ENCODE measurements around the gene GHDC. TPM values are rescaled to one million over a fixed set of nuclear protein-coding genes. Genes with fewer than 3 reads are reported as not detected.
A peak's percentile ranks its signal among the peaks of the same experiment; 100 is the strongest.

The GHDC gene
- total and polyA plus RNA-seq, 2 of the 13 experiments (the other 11 are each of a cell fraction or from before 2014, with no cell fraction given): 15.4 to 22.5 TPM

GRCh38 chr17:42243493-42243982 lies 49.2 kb upstream of the GHDC start:
- Histone ChIP-seq H3K9me3 (ENCODE audit: low read length) (no peaks in the 10 kb centered on the region), H3K9ac (ENCODE audit: insufficient read depth, low read depth, low read length) (no peak overlapping the region), H3K27me3 (ENCODE audit: control insufficient read depth in 1 of 2, insufficient read depth in 2 of 2, low read length in 2 of 2) (no peaks in the 10 kb centered on the region), H3K27ac (ENCODE audit: extremely low read length, insufficient read depth, low read length) (no peak overlapping the region), H3K4me1 (ENCODE audit: insufficient read depth, low read length) (peaks cover 50% of the 10 kb centered on the region), H3K4me2 (ENCODE audit: low read depth, low read length) (no peak overlapping the region), H2AFZ (ENCODE audit: low read length) (no peak overlapping the region), H3K36me3 (replicated peaks in 1 of 2; ENCODE audit: control insufficient read depth in 1 of 2, insufficient read depth in 2 of 2, low read length in 2 of 2) (no peaks in the 10 kb centered on the region), H3K79me2 (ENCODE audit: insufficient read depth, low read length) (peaks cover 24% of the 10 kb centered on the region), H3K4me3 (replicated peaks in 1 of 3; ENCODE audit: insufficient read depth in 1 of 3, low read depth in 2 of 3, low read length in 3 of 3) (no peak overlapping the region), H4K20me1 (ENCODE audit: insufficient read depth, low read length) (no peaks in the 10 kb centered on the region; the same call in 1 of the 2 replicates)
- ChIA-PET CTCF (ENCODE audit: low intra/inter-chr PET ratio, low total read pairs) (no interaction called here), POLR2A (no interaction called here)
- ATAC-seq (peak; percentile 51), FAIRE-seq (no peak), DNase-seq (ENCODE audit: low spot score) (peak; percentile 22)
- no peak for TF ChIP-seq ZNF691 (CRISPR knock-in tag; IDR thresholded peaks at IDR 0.05; ENCODE audit: borderline replicate concordance, low read depth)
- TF ChIP-seq KDM5B (CRISPR knock-in tag; IDR thresholded peaks at IDR 0.05; ENCODE audit: borderline replicate concordance): no peak
- TF ChIP-seq ZNF720 (CRISPR knock-in tag; IDR thresholded peaks at IDR 0.05): no peak
- TF ChIP-seq BCL3 (CRISPR knock-in tag; IDR thresholded peaks at IDR 0.05): no peak
- TF ChIP-seq MNT (IDR thresholded peaks at IDR 0.05): no peak
- no peak for TF ChIP-seq PRDM4 (CRISPR knock-in tag; IDR thresholded peaks at IDR 0.05; ENCODE audit: borderline replicate concordance)
- TF ChIP-seq SMARCE1 (IDR thresholded peaks at IDR 0.05; ENCODE audit: borderline replicate concordance): no peak
- TF ChIP-seq ZBTB49 (CRISPR knock-in tag; IDR thresholded peaks at IDR 0.05; ENCODE audit: borderline replicate concordance): no peak
- TF ChIP-seq ZNF232 (CRISPR knock-in tag; IDR thresholded peaks at IDR 0.05; ENCODE audit: borderline replicate concordance): no peak
- TF ChIP-seq HDAC6 (IDR thresholded peaks at IDR 0.05; ENCODE audit: low read depth, low read length): no peak
- intact Hi-C loops (cut with micrococcal nuclease; ENCODE audit: unreplicated experiment): loop anchor here (10.0 kb wide), 1 partner anchor 59 kb away; the partner anchor contains the start of genes HCRT and KCNH4
- WGBS (ENCODE audit: low lambda C conversion rate): 71% methylated on average over 5 of the region's 5 CpGs
- in situ Hi-C loops (cut with HindIII; ENCODE audit: extremely low pct_ligation_motif_present, low pct_unique_long_range_greater_than_20kb): no loop called here
- BruUV-seq (replicated peaks): no TSS peak
